GM21515 (cell line): ENCODE results near the gene PLXNC1.
A peak's percentile ranks its signal among the peaks of the same experiment; 100 is the strongest.

ENCODE experiments used
- ATAC-seq: cut with Tn5 transposase; IDR thresholded peaks from one replicate; pipeline ENCODE4 v1.9.1; 2021; ENCODE audit not compliant: unreplicated experiment

PLXNC1 gene

GRCh38 chr12:94178882-94179281, 30.5 kb downstream of the PLXNC1 start:
- no peak for ATAC-seq

GRCh38 chr12:94179723-94180122, 31.3 kb downstream of the PLXNC1 start:
- no peak for ATAC-seq

GRCh38 chr12:94180558-94181296, 32.4 kb downstream of the PLXNC1 start:
- ATAC-seq = no peak

GRCh38 chr12:94182986-94183707, 34.8 kb downstream of the PLXNC1 start:
- no peak for ATAC-seq

GRCh38 chr12:94183708-94184379, 35.5 kb downstream of the PLXNC1 start:
- no peak for ATAC-seq

GRCh38 chr12:94184995-94185719, 36.8 kb downstream of the PLXNC1 start:
- no peak for ATAC-seq

GRCh38 chr12:94185801-94186200, 37.4 kb downstream of the PLXNC1 start:
- ATAC-seq = no peak

- ATAC-seq = no peak
Measured at GRCh38 chr12:94186278-94187241, 38.2 kb downstream of the PLXNC1 start.

- no peak for ATAC-seq
Measured at GRCh38 chr12:94187361-94187760, 39.0 kb downstream of the PLXNC1 start.

GRCh38 chr12:94190623-94191022, 42.2 kb downstream of the PLXNC1 start:
- no peak for ATAC-seq

GRCh38 chr12:94191023-94191422, 42.6 kb downstream of the PLXNC1 start:
- ATAC-seq = peak; percentile 75

GRCh38 chr12:94191811-94192210, 43.4 kb downstream of the PLXNC1 start:
- no peak for ATAC-seq

GRCh38 chr12:94192506-94192905, 44.1 kb downstream of the PLXNC1 start:
- ATAC-seq = no peak

GRCh38 chr12:94193168-94193567, 44.8 kb downstream of the PLXNC1 start:
- no peak for ATAC-seq

- ATAC-seq = no peak
Measured at GRCh38 chr12:94195483-94195882, 47.1 kb downstream of the PLXNC1 start.

GRCh38 chr12:94198469-94198868, 50.1 kb downstream of the PLXNC1 start:
- ATAC-seq = no peak

GRCh38 chr12:94198872-94199271, 50.5 kb downstream of the PLXNC1 start:
- ATAC-seq = no peak

GRCh38 chr12:94200069-94200468, 51.7 kb downstream of the PLXNC1 start:
- ATAC-seq = no peak

GRCh38 chr12:94200695-94201094, 52.3 kb downstream of the PLXNC1 start:
- ATAC-seq = no peak
